ENCODE measurements around the gene NRROS.
"Not testable (repeated sequence)": the region's sequence is repeated elsewhere in the genome, so short reads cannot be mapped to it uniquely, and the experiment has no call there.

The NRROS gene

DNA sequence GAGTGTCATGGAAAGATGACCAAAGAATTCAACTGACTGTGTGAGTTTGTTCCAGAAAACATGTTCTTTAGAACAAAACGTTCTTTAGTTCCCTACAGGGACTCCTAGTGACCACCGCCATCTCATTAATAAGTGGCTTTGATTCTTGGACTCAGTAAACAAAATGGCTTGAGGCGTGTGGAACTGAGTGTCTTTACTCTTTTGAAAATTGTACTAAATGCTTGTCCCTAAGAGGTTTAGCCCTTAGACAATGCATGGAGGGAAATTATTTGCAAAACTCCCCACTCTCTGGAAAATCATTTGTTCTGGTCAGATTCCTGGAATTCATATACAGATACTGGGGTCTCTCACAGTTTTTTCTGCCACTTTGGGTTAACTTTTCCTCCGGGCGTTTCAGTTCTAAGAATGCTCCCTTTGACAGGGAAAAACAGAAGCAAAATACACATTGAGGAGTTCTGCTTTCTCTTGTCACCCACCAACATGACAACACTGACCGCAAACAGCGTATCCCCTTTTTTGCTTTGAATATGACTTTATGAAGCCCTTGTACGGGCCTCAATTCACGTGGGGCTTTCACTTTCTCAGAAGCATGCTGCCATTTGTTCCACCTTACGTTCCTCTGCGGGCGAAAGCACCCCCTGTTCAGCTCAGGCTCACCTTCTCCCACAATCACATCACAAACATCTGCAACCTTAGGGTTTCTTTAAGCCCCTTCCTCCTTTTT is 15.3 kb upstream of the NRROS start:
- no peak for DNase-seq

DNA sequence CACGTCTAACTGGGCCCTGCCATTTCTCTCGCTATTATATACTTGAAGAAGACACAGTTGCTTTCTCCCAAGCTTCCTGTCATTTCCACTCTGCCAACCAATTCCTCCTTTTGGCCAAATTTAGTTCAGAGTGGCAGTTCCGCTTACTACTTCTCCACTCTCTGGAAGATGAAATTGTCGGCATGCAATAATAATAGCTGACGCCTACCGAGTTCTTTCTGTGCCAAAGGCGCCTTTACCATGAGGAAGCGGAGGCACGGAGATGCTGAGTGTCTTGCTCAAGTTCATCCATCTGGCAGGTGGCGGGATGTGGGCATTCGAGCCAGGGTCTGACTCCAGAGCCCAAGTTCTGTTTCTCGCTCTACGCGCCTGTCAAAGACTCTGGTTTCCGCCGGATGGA is 14.6 kb upstream of the NRROS start:
- DNase-seq, result peak in 3 of 58 donors; percentile 16 to 45 (median 26)

DNA sequence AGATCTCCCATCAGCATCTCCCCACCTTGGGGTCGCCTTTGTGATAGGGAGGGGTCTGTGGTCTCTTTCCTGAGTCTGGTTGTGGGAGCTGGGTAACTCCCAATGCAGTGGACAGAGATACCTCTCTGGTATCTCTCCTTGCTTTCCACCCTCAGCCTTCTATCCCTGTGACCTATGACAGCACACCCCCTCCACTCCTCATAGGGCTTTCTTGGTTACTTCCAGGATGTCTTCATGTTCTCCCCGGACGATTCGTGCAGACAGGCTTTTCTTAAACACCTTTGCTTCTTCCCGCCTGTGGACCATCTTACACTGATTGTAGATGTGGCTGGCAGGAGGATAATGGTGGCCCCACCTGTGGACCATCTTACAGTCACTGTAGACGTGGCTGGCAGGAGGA is 14.2 kb upstream of the NRROS start:
- DNase-seq, result no peak

DNA sequence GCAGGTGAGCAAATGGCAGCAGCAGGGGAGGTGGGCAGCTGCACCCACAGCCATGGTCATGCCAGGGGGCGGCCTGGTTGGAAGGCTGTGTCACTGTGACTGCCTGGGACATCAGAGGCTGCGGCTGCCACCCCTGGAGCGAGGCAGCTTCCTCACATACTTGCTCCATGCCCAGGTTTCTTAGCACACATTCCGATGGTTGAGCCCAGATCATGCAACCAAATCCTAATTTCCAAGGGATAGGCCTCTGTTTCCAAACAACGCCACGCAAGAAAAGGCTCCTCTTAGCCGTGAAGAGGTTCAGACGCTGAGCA is 11.6 kb upstream of the NRROS start:
- no peak for DNase-seq

DNA sequence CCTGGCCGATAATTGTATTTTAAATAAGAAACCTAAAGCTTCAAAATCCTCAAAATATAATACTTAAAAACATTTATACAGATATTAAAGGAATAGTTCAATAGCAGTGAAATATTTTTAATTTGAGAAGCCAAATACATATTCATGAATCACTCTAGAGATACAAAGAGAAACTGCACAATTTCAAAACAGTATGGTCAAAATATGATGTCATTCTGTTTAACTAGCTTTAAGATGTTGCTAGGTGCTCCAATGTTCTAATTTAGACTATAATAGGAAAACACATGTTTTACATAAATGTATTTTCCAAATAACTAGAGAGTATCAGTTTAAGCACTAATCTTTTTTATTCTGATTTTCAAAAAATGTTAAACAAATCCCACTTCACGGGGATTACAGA is 10.3 kb upstream of the NRROS start:
- no peak for DNase-seq

DNA sequence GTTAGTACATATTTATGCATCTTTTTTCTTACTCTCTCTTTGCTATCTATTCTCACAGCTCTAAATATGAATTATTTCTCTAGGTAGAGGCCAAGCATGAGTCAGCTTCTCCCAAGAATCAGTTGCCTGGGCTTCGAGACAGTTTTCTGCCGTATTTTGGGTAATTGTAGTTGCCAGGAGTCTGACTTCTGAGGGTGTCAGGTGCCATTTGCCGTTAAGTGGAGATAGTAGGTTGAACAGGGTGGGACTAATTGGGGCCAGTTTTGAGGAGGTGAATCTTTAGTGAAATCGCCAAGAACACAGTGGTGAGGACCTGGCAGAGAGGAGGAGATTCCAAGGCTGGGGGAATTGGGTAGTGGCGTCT is 7.8 kb upstream of the NRROS start:
- DNase-seq, result no peak

DNA sequence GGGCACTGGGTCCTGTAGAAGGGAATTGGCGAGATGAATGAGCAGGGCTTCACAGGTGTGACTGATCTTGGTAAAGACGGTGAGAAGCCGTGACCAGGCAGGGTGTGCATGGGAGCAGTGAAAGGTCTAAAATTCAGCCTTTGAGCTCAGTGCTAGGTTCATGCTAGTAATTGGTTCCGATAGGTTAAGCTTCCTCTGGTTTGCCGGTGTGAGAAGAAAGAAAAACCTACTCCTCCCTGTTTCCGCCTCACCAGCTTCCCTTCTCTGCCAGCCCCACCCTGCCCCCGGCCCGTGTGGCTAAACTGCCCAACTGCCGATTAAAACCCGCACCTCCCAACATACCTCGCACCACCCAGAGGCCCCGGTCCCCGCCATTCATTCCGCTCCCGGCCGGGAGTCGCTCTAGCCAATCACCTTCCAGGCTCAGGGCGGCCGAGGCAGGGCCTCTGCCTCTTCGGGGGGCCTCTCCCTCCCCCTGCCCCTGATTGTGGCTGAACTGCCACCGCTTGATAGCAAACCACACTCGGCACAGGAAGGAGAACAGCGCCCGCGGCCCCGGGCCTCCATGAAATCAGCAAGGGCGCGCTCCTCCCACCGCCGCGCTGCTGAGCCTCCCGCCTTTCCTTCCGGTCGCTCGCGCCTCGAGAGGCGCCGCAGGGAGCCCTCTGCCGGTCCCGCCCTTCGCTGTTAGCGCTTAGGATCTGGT is 7.3 kb upstream of the NRROS start:
- DNase-seq, result peak; percentile 19 to 88 (median 71)

DNA sequence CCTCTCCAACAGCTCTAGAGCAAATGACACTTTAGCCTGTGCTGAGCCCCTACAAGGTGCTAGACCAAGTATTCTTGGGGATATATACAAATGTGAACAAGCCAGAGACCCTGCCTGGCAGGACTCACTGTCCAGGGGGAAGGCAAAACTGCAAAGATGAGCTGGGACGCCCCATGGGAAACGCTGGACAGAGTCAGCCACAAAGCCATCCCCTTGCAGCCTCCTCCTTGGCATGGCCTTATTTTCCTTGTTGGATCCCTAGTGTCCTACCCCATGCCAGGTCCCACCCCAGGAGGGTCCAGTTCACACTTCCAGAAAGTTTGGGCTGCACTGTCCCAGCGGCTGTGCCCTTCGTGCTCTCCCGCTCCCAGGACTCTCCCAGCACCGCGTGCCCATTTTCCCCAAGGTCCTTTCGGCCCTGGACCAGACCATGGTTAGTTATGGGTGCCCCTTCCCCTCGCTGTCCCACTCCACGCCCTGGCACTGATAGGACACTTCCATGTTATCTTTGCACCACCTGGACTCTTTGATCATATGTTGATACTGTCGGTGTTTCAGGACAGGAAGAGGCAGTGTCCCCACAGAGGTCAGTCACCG is 5.8 kb upstream of the NRROS start:
- DNase-seq, result no peak

DNA sequence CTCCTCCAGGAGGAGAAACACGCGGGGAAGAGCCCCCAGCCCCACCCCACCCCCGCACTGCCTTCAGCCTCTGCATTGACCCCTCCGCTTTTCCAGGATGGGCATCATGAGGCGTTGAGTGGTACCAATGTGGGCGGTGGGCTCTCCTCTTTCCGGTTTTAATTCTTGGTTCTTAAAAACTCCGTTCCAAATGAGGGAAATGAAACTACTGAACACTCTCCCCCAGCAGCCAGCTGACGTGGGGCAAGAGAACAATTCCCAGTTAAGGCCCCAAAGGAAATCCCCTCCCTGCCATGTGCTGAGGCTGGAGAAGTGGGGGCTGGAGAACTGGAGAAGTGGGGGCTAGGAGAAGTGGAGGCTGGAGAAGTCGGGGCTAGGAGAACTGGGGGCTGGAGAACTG is 5.3 kb upstream of the NRROS start:
- peak in 2 of 58 donors; percentile 3 to 17 for DNase-seq

DNA sequence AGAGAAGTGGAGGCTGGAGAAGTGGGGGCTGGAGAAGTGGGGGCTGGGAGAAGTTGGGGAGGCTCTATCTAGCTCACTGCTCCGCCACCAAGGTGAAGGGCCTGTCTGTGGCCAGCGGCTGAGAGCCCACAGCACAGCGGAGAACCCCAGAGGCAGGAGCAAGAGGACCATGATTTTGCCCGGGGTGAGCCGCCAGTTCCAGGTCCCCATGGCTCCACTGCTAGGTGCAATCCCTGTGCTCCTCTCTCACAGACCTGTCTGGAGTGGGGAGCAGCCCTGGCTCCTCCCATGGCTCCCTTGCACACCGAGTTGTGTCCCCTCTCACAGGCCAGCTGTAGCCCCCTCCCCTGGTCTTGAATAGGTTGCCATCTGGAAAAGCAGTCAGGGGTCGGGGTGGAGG is 4.7 kb upstream of the NRROS start:
- DNase-seq, result no peak

DNA sequence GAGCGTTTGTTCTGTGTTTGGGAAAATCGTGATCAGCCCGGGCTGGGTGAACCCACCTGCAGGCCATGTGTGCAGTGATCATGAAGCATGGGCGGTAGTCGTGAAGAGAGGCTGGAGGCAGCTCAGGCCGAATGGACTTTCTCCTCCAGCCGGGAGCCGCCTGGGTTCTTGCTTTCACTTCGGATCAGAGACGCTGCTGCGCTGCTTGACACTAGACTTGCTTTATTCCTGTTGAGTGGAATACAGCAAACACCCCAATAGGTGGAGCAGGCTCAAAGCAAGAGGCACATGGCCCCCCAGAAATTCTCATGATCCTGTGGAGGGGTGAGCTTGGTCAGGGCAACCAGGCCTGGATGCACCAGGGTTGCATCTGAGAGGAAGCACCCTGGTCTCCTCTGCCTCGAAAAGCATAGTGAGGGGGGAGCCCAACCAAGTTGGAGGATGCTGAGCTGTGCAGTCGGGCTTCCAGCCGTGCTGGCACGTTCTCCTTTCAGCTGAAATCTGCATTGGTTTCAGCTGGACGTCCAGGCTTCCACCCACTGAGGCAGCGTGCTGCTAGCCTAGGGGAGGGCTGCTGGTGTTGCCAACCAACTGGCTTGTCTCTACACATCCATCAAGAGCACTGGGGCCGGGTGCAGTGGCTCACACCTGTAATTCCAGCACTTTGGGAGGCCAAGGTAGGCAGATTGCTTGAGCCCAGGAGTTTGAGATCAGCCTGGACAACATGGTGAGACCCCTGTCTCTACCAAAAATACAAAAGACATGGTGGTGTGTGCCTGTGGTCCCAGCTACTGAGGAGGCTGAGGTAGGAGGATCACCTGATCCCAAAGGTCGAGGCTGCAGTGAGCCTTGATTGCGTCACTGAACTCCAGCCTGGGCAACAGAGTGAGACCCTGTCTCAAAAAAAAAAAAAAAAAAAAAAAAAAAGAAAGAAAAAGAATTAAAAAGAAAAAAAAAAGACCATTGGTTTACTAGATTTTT is 2.8 kb upstream of the NRROS start:
- DNase-seq, result peak in 2 of 58 donors; percentile 3 to 16

DNA sequence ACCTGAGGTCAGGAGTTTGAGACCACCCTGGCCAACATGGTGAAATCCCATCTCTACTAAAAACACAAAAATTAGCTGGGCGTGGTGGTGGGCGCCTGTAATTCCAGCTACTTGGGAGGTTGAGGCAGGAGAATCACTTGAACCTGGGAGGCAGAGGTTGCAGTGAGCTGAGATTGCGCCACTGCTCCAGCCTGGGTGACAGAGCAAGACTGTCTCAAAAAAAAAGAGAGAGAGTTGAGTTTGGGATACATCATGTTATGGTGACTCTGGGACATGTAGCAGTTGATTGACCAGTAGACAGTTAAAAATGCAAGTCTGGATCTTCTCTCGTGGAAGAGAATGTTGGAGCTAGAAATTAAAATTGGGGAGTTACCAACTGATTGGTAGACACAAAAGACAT is 1.6 kb upstream of the NRROS start:
- not testable (repeated sequence) for DNase-seq

DNA sequence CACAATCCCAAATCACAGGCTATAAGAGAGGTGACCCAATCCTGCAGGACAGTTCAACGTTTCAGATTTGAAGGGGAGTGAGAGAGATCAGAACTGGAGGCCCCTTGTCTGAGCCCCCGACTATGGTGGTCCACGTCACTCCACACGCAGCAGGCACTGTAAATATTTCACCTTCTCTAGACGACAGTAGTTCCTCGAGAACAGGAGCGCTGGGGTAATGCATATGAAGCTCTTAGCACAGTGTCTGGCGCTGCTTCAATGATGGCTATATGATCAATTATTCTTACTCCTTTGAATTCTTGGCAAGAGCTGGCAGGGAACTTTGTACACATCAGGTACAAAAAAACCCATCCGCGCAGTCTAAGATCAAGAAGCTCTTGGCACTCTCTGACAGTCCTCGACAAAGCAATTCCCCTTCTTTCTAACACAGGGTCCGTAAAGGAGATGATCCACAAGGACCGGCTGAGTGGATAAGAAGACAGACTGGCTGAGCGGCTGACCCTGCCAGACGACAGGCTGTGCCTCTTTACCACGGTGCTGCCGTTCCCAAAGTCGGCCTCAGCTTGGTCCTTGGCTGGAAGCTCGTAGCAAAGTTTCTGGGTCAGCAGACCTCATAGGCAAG is 522 bp upstream of the NRROS start:
- no peak for DNase-seq

DNA sequence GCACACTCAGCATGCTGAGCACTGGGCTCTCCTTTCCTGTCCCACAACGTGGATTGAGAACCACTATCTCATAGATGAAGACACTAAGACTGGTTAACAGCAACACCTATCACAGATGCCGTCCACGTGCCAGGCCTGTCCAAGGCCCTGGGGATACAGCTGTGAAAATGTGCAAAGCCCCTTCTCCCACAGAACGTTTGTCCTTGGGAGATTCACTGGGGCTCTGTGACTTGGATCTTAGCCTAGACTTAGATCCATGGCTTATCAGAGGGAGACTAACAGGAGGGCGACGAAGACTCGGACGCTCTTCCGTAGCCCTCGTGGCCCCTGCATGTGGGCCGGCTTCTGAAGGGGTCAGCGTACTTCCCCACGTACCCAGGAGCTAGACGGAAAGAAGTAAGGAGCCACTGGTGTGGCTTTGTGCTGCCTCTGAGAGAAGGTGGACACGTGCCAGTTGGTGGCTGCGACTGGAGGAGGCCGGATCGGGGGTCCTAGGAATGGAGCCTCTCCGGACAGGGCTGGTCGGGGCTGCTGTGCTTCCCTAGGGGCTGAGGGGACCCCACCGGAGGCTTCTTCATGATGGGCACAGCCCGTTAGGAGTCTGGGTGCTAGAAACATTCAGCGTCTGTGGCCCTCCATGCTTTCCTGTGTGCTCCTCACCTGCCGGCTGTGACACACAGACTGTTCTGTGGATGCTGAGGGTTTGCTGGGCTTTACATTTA is 964 bp downstream of the NRROS start:
- DNase-seq, result no peak

DNA sequence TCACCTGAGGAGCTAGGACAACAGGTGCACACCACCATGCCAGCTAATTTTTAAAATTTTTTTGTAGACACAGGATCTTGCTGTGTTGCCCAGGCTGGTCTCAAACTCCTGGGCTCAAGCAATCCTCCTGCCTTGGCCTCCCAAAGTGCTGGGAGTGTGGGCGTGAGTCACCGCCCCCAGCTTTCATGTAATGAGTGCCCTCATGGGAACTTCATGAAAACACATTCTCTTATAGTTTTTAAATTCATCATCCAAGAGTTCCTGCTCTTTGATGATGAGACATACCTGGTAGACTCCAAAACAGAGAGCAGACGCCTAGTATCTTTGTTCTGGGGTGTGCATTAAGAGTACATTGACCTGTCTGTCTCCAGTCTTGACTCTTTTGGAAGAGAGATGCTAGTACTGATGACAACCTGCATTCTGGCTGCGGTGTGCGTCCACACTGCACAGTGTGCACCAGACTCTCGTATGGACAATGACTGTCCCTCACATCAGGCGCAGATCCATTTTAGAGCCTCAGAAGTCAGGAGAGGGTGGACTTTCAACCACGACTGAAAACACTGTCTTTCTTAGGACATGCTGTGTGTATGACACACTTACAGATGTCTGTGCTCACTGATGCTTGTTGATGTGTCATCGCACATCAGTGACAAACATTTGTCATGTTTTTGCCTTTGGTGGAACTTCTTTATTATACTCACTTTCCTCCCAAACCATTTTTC is 2.0 kb downstream of the NRROS start:
- no peak for DNase-seq

DNA sequence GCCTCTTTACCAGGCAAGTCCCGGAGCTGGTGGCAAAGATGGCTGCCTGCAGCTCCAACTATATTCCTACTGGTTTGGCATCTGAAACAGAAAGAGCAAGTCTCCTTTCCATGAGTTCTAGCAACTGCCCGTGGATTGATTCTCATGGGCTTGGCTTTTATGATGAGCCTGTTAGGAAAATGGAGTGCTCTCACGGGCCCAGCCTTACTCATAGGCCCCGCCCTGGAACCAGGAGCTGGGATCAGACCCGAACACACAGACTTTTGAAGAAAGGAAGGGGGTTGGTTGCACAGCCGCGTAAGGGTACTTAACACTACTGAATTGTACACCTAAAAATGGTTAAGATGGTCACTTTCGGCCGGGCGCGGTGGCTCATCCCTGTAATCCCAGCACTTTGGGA is 2.9 kb downstream of the NRROS start:
- DNase-seq, result no peak

DNA sequence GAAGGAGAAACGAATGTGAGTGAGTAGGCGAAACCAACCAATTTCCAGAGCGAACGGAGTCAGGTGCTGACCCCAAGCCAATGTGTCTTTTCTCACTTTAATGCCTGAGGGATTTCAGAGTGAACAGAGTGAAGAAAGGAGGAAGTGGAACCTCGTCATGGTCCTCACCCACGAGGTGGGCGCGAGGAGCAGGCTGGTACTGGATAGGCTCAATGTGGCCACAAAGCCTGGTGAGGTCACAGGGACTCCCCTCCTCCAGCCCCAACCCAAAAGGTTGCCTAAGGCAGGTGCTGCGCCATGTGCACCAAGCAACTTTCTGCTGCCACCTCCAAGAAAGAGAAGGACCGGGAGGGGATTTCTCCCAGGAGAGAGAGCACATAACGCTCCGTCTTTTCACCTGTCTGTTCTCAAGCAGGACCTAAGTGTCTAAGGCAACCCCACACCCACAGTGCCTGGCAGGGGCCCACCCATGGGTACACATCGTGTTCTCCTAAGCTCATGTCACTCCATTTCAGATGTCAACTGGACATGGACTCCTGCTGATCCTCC is 3.8 kb downstream of the NRROS start:
- peak in 12 of 58 donors; percentile 10 to 47 (median 22) for DNase-seq

DNA sequence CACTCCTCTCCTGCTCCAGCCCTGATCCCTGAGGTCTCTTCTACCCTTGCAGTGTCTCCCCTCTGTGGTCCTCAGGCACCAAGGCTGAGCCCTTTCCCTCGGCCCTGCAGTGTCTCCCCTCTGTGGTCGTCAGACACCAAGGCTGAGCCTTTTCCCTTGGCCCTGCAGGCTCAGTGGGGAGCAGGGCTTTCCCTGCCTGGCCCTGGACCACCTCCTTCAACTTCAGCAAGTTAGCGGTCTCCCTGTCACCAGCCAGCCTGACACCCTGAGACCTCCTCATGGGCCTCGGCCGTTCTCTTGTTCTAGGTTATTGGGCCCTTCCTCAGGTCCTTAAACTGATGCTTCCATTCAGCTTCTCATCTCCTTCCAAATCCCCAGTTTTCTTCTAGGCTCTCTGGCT is 4.3 kb downstream of the NRROS start:
- no peak for DNase-seq

DNA sequence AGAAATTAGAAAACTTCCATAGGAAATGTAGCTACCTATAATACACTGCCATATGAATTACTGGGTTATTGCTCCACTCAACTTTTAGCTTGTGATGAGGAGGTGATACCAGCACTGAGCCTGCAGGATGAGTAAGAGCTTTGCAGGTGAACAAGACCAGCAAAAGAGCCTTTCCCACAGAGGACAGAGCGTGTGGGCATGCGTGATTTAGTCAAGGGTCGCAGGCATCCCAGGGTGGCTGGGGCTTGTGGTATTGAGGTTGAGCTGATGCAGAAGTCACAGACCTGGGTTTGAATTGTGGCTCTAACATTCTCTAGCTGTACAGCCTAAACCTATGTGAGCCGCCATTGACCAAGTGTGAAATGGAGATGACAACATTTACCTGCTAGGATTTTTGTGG is 5.6 kb downstream of the NRROS start:
- DNase-seq, result no peak

Data from anterior cingulate cortex (tissue), 58 donors.